HUDEP-2 (cell line): ENCODE measurements around the gene BCAS3.
"Not testable (repeated sequence)": the region's sequence is repeated elsewhere in the genome, so short reads cannot be mapped to it uniquely, and the experiment has no call there.

Experiments
- DNase-seq, 76 experiments: peaks; one replicate each; lab custom pipeline; 2025; ENCODE audit not compliant: unreplicated experiment in 76 of 76; lab: John Stamatoyannopoulos, UW

Gene BCAS3

DNA sequence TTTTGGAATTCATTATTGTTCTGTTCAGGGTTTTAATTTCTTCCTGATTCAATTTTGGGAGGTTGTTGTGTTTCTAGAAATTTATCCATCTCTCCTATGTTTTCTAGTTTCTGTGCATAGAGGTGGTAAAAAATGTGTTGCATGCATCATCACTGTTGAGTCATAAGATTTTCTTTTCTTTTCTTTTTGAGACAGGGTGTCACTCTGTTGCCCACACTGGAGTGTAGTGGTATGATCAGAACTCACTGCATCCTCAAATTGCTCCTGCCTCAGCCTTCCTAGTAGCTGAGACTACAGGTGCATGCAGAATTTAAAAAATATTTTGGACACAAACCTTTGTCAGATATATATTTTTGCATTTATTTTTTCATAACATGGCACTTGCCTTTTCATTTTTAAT is 184.8 kb downstream of the BCAS3 start:
- DNase-seq = no peak

DNA sequence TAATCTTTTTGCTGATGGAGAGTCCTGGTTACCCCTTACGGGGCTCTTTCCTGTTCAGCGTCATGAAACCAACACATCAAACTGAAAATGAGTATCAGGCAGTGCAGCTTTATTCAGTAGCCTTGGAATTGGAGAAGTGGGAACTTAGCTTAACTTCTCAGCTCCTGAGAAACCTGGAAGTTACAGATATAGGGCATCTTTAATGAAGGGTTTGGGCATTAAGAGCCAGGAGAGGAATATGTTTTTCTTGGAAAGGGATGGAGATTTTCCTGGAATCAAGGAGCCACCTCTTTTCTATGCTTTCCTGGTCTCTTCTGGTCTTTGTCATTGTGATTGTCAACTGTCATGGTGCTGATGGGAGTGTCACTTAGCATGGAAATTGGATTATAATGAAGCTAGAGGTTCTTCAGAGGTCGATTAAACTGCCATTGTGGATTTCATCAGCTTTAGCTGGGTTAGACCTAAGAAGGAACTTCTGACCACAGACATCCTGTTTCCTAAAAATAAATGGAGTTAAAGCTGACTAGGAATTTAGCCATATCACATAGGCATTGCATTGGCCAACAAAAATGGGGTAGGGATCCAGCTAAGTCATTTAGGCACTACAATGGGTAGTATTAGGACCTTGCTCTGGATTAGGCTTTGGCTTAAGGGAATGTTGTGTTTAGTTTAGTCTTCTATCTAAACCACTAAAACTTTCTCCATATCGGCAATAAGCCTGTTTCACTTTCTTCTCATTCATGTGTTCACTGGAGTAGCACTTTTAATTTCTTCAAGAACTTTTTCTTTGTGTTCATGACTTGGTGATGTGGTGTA is 186.4 kb downstream of the BCAS3 start:
- DNase-seq = no peak

DNA sequence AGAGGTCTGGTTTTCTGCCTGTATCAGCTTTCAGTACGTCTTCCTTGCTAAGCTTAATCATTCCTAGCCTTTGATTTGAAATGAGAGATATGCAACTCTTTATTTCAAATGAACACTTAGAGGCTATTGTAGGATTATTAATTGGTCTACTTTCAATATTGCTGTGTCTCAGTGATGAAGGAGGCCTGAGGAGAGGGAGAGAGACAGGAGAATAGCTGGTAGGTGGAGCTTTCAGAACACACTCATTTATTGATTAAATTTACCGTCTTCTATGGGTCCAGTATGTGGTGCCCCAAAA is 187.0 kb downstream of the BCAS3 start:
- no peak for DNase-seq

DNA sequence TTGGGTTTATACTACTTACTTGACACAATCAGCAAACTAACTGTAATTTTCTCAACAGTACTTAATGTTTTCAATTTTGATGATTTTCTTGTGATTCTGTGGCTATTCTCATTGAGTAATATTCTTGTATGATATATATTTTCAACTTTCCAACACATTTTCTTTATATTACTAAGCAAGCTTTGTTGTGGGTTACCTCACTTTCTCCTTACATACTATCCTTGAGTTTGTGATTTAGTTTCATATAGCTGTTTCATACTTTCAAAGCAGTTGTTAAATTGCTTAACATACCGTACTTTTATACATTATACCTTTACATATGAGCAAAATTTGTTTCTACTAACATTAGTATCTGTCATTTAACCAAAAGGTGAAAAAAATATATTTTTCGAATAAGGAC is 197.1 kb downstream of the BCAS3 start:
- no peak for DNase-seq

DNA sequence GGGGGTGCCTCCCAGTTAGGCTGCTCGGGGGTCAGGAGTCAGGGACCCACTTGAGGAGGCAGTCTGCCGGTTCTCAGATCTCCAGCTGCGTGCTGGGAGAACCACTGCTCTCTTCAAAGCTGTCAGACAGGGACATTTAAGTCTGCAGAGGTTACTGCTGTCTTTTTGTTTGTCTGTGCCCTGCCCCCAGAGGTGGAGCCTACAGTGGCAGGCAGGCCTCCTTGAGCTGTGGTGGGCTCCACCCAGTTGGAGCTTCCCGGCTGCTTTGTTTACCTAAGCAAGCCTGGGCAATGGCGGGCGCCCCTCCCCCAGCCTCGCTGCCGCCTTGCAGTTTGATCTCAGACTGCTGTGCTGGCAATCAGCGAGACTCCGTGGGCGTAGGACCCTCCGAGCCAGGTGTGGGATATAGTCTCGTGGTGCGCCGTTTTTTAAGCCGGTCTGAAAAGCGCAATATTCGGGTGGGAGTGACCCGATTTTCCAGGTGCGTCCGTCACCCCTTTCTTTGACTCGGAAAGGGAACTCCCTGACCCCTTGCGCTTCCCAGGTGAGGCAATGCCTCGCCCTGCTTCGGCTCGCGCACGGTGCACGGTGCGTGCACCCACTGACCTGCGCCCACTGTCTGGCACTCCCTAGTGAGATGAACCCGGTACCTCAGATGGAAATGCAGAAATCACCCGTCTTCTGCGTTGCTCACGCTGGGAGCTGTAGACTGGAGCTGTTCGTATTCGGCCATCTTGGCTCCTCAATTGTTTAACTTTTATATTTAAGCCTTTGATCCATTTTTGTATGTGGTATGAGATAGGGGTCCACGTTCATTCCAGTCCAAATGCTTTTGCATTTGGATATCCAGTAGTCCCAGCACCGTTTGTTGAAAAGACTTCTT is 209.3 kb downstream of the BCAS3 start:
- DNase-seq = not testable (repeated sequence)

DNA sequence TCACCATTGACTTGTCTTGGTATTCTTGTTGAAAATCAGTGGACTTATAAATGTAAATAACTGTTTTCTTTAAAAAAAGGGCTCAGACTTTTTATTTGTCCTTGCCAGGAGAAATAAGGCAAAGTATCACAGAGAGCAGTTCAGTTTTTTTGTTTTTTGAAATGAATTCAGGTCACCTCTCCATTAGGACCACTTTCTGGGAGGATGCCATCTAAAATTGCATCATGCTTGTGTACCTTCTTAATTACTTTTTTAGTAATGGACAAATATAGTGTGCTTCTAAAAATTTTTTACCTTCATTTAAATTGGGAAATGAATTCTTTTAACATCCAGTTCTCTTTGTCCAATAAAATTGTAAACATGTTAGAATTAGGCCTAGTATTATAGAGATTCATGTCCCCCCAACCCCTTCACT is 210.0 kb downstream of the BCAS3 start:
- no peak for DNase-seq

DNA sequence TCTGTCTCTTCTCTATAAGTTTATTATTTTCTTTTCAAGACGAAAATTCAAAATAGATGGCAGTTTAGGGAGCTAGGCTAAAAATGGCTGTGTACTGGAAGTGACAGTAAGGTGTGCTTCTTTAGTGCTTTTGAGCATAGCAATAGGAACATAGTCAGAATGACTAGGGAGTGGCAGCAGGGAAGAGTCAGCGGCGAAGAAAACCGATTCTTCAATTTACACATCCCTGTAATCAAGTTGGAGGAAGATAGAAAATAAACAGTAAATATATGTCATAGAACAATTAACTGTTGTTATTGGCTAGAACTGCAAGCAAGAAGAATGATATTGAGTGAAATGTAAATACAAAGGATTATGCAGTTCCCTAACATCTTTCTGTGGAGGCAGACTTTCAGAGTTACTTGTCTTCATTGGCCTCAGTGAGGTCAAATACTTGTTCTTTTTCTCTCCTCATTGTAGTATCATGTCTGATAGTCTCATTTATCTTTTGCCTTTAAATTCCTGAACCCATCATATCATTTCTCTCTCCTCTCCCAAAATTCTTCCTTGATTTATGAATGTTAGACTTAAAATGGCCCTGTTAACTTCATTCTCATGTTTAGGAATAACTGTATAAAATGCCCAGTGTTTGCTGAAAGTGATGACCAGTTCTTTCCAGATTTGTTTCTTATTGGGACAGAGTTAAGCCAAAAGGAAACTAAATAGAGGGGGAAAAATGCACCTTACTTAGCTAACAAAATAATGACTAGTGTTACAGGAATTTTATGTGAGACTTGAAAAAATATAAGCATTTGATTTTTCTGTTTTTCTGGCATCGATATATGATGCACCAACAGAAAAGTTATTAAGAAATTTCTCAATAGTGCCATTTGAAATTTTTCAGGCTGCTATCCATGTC is 211.4 kb downstream of the BCAS3 start:
- DNase-seq = no peak

DNA sequence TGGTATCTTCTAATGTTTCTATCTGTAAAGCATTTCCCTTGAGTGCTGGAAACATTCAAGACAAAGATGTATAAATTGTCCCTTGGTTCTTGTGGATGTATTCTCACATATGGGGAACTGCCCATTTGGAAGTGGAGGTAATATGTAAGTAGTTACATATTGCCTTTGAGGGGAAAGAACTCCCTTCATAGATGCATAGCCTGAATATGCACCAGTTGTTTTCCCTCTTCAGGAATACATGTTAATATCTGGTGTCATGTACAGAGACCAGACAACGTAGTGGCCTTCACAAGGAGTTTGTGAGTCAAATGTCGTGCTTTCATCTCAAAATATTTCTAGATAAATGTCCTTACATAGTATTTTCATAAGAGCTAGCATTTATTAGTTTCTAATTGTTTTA is 213.5 kb downstream of the BCAS3 start:
- DNase-seq = no peak

DNA sequence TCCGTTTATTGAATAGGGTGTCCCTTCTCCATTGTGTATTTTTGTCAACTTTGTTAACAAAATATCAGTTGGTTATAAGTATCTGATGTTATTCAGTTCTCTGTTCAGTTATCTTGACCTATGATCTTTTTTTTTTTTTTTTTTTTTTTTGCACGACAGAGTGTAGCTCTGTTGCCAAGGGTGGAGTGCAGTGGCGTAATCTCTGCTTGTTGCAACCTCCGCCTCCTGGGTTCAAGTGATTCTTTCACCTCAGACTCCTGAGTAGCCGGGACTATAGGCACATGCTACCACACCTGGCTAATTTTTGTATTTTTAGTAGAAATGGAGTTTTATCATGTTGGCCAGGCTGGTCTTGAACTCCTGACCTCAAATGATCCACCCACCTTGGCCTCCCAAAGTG is 215.8 kb downstream of the BCAS3 start:
- DNase-seq = no peak

DNA sequence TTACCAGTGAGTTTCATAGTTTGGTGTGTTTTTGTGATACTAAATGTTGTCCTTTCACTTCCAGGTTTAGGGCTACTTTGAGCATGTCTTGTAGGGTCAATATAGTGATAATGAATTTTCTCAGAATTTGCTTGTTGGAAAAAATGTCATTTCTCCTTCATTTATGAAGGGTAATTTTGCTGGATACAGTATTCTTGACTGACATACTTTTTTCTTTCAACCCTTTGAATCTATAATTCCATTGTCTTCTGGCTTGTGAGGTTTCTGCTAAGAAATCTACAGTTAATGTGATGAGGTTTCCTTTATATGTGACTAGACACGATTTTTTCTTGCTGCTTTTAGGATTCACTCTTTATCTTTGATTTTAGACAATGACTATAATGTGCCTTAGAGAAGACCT is 219.3 kb downstream of the BCAS3 start:
- DNase-seq = no peak

DNA sequence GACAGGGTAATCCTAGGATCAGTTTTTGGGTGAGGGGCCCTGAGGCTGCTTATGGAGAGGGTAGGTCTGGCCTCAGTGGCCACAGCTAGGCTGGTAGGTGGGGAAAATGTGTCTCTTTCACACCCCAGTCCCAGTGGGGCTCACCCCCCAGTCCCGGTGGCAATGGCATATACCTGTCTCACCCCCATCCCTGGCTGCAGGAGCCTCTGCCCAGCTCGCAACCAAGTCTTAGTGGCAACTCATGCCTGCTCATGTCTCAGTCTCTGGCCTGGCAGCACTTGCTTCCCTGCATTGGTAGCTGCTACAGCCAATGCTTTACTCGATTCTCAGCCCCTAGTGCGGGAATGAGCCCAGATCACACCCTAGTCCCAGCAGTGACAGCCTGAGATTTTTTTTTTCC is 221.5 kb downstream of the BCAS3 start:
- DNase-seq = no peak

DNA sequence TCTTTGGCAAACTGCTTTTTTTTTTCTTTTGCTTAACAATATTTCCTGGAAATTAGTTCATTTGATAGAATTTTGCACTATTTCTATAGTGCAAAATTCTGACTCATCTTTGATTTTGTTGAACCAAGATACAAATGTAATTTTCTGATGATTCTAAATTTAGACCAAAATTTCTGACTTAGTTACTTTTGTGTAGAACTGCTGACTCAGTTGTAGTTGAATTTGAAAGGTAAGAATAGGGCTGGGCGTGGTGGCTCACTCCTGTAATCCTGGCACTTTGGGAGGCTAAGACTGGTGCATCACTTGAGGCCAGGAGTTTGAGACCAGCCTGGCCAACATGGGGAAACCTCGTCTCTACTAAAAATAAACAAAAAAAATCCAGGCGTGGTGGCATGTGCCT is 223.0 kb downstream of the BCAS3 start:
- no peak for DNase-seq

DNA sequence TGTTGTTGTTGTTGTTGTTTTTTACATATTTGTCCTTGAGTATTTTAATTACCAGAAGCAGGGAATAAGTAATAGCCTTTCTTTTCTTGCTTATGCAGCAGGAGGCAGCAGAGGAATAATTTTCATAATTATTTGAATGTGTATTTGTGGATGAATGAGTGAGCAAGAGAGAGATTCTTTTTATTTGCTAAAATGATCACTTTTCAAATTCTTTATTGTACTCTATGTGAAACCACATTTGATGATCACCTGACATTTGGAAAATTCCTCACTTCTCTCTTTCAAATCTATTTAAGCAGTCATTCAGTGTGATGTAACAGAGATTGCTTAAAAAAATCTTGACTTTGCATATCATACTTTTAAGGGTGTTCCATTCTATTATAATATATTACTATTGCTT is 223.6 kb downstream of the BCAS3 start:
- no peak for DNase-seq

DNA sequence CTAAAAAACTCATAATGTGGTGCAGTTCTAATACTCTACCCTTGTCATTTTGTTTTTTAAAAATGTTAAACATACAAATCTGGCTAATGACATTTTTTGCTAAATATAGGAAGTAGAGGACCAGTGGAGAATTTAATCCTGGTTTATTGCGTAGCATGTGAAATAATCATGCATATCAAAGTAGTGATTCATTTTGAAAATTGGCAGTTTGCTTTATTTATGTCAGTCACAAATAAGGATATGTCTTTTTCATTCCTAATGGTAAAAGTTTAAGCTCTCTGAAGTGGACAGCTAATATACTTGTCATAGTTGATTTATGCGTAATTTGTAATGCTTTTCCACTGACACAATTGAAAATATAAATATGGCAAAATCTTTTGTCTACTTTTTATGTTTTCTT is 224.2 kb downstream of the BCAS3 start:
- no peak for DNase-seq

DNA sequence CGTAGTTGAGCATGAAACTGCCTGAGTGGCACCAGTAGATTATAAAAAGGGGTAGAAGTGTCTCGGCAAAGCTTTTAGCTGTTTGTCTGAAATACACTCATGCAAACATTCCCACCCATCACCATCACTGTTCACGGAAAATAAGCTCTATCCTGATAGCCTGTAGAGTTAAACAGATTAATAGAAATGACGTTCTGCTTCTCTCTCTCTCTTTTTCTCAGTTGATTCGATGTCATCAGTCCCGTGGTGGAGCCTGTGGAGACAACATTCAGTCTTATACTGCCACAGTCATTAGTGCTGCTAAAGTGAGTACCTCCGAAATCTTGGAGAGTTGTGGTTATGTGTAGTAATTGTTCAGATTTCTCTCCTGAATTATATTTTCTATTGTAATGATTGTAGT is 224.7 kb downstream of the BCAS3 start:
- no peak for DNase-seq

DNA sequence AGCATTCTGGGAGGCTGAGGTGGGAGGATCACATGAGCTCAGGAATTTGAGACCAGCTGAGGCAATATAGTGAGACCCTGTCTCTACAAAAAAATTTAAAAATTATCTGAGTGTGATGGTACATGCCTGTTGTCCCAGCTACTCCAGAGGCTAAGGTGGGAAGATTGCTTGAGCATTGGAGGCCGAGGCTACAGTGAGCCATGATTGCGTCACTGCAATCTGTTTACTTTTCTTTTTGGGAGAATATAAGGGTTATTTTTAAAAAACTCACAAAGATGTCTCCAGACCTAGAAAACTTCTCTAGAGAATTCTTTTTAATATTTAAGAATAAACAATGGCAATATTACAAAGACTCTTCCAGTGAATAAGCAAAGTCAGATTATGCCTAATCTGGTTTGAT is 226.9 kb downstream of the BCAS3 start:
- no peak for DNase-seq

DNA sequence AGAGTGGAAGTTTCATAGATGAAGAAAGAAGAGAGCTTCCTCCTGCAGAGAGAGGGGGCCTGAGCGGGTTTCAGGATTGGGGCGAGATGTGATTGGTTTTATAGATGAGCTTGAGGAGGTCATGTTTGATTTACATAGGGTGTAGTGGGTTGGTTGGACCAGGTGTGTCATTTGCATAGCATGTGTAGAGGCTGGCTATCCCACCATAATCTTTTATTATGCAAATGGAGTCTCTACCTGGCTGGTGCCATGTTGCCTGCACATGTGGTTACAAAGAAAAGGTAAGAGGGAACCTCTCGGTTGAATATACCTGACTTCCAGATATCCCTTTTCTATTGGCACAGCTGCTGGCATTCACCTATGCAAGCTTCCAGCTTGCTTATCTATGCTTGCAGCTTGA is 228.1 kb downstream of the BCAS3 start:
- DNase-seq = no peak

DNA sequence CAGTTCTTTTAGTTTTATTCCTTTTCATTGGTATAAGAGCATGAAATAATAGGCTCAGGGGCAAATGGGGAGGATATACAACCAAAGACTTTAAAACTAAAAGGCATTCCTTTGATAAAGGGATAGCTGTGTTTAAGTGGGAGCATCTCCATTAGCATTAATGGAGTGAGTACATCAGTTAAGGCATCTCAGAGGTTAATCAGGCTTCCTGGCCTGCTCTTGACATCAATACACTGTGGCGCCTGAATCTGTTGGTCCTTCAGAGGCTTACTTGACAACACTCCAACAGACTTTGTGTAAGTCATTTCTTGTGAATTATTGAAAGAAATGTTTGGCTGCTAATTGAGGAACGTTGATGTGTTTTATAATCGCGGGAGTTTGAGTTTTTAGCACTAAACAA is 230.7 kb downstream of the BCAS3 start:
- no peak for DNase-seq

DNA sequence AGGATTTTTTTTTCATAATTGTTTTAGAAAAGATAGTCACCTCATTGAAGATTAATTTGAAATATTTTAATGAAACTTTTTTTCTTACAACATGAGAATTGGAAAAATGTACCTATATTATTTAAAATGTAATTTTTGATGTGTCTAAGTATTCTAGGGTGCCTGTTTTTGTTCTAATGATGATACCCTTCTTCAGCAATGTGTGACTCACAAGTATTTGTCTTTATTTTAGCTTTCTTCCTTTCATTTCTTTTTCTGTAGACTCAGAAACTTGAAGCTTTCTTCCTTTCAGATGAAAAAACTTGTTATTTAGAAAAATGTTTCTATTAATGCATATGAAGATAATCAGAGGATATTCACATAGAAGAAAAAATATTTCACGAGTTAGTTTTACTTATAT is 231.8 kb downstream of the BCAS3 start:
- DNase-seq = no peak

DNA sequence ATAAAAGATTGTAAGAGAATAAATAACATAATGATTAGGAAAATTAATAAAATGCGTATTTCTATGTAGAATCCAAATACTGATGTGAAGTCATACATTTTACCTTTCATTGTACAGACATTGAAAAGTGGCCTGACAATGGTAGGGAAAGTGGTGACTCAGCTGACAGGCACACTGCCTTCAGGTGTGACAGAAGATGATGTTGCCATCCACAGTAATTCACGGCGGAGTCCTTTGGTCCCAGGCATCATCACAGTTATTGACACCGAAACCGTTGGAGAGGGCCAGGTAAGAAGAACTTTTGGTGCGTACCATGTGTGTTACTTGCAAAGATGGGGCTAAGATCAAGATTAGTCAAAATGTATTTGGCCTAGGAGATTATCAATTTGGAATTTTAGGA is 232.8 kb downstream of the BCAS3 start:
- DNase-seq = no peak

DNA sequence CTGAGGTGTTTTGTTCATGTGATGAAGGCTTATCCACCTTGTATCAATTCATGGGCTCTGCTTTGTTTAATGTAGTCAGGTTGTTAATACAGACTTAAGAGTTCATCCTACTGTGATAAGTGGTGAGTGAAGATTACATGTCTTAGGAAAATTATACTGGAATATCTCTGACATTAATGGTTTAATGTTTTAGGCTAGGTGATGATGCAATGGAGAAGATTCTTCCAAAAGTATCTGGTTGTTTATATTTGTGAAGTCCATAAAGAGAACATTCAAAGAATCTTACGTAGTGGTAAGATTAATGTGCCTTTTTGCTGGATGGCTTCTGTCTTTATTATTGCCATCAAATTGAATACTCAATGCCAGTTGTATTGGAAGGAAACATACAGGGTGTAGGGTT is 236.4 kb downstream of the BCAS3 start:
- DNase-seq = no peak
